ENCODE measurements around the gene ITPKC. TPM values are rescaled to one million over a fixed set of nuclear protein-coding genes. Genes with fewer than 3 reads are reported as not detected.

The ITPKC gene
- total and polyA plus RNA-seq, 10 of the 15 experiments (the other 5 are each of a cell fraction or from before 2014, with no cell fraction given): 0.03 to 6.4 (median 3.5) TPM

DNA sequence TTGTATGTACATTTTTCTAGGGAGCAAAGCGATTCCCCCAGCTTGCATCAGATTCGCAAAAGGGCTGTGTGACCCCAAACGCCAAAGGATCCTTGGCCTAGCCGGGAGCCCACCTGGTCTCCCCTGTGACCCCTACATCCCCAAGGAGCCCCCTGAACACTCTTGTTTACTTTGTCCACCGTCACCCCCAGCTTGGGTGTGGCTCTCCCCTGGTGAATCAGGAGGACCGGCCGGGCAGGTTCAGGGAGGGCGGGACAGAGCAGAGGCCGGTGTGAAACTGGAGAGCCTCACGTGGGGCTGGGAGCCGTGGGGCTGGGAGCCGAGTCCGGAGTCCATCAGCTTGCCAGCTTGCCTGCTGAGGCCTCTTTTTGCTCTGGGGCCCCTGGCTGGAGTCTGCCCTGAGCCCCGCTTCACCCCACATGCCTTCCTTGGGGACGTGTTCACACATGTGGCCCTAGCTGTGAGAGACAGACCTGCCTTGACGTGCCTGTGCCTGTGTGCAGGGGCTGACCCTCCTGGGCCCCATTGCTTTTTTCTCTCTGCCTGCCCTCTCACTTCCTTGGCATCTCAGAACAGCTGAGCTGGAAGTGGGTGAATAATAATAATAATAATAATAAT is 2.0 kb downstream of the ITPKC start (continued):
- TF ChIP-seq, protein P1, sequence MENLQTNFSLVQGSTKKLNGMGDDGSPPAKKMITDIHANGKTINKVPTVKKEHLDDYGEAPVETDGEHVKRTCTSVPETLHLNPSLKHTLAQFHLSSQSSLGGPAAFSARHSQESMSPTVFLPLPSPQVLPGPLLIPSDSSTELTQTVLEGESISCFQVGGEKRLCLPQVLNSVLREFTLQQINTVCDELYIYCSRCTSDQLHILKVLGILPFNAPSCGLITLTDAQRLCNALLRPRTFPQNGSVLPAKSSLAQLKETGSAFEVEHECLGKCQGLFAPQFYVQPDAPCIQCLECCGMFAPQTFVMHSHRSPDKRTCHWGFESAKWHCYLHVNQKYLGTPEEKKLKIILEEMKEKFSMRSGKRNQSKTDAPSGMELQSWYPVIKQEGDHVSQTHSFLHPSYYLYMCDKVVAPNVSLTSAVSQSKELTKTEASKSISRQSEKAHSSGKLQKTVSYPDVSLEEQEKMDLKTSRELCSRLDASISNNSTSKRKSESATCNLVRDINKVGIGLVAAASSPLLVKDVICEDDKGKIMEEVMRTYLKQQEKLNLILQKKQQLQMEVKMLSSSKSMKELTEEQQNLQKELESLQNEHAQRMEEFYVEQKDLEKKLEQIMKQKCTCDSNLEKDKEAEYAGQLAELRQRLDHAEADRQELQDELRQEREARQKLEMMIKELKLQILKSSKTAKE (IDR thresholded peaks at IDR 0.05; ENCODE audit: low read depth, poor library complexity, severe bottlenecking): no peak
- no peak for TF ChIP-seq RBBP5 (conservative IDR thresholded peaks at IDR 0.05)
- TF ChIP-seq, protein P2, sequence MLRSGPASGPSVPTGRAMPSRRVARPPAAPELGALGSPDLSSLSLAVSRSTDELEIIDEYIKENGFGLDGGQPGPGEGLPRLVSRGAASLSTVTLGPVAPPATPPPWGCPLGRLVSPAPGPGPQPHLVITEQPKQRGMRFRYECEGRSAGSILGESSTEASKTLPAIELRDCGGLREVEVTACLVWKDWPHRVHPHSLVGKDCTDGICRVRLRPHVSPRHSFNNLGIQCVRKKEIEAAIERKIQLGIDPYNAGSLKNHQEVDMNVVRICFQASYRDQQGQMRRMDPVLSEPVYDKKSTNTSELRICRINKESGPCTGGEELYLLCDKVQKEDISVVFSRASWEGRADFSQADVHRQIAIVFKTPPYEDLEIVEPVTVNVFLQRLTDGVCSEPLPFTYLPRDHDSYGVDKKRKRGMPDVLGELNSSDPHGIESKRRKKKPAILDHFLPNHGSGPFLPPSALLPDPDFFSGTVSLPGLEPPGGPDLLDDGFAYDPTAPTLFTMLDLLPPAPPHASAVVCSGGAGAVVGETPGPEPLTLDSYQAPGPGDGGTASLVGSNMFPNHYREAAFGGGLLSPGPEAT (IDR thresholded peaks at IDR 0.05; ENCODE audit: low read depth): 0 out of 2 replicates have a peak, but pooled peaks have one; percentile 29
- TF ChIP-seq, protein P3, sequence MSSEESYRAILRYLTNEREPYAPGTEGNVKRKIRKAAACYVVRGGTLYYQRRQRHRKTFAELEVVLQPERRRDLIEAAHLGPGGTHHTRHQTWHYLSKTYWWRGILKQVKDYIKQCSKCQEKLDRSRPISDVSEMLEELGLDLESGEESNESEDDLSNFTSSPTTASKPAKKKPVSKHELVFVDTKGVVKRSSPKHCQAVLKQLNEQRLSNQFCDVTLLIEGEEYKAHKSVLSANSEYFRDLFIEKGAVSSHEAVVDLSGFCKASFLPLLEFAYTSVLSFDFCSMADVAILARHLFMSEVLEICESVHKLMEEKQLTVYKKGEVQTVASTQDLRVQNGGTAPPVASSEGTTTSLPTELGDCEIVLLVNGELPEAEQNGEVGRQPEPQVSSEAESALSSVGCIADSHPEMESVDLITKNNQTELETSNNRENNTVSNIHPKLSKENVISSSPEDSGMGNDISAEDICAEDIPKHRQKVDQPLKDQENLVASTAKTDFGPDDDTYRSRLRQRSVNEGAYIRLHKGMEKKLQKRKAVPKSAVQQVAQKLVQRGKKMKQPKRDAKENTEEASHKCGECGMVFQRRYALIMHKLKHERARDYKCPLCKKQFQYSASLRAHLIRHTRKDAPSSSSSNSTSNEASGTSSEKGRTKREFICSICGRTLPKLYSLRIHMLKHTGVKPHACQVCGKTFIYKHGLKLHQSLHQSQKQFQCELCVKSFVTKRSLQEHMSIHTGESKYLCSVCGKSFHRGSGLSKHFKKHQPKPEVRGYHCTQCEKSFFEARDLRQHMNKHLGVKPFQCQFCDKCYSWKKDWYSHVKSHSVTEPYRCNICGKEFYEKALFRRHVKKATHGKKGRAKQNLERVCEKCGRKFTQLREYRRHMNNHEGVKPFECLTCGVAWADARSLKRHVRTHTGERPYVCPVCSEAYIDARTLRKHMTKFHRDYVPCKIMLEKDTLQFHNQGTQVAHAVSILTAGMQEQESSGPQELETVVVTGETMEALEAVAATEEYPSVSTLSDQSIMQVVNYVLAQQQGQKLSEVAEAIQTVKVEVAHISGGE (CRISPR knock-in tag; IDR thresholded peaks at IDR 0.05): no peak
- TF ChIP-seq ZNF274 (IDR thresholded peaks at IDR 0.05; ENCODE audit: insufficient read depth, insufficient read length): no peak
- TF ChIP-seq, protein P4, sequence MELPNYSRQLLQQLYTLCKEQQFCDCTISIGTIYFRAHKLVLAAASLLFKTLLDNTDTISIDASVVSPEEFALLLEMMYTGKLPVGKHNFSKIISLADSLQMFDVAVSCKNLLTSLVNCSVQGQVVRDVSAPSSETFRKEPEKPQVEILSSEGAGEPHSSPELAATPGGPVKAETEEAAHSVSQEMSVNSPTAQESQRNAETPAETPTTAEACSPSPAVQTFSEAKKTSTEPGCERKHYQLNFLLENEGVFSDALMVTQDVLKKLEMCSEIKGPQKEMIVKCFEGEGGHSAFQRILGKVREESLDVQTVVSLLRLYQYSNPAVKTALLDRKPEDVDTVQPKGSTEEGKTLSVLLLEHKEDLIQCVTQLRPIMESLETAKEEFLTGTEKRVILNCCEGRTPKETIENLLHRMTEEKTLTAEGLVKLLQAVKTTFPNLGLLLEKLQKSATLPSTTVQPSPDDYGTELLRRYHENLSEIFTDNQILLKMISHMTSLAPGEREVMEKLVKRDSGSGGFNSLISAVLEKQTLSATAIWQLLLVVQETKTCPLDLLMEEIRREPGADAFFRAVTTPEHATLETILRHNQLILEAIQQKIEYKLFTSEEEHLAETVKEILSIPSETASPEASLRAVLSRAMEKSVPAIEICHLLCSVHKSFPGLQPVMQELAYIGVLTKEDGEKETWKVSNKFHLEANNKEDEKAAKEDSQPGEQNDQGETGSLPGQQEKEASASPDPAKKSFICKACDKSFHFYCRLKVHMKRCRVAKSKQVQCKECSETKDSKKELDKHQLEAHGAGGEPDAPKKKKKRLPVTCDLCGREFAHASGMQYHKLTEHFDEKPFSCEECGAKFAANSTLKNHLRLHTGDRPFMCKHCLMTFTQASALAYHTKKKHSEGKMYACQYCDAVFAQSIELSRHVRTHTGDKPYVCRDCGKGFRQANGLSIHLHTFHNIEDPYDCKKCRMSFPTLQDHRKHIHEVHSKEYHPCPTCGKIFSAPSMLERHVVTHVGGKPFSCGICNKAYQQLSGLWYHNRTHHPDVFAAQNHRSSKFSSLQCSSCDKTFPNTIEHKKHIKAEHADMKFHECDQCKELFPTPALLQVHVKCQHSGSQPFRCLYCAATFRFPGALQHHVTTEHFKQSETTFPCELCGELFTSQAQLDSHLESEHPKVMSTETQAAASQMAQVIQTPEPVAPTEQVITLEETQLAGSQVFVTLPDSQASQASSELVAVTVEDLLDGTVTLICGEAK (IDR thresholded peaks at IDR 0.05; ENCODE audit: borderline replicate concordance): no peak
- TF ChIP-seq, protein P5, sequence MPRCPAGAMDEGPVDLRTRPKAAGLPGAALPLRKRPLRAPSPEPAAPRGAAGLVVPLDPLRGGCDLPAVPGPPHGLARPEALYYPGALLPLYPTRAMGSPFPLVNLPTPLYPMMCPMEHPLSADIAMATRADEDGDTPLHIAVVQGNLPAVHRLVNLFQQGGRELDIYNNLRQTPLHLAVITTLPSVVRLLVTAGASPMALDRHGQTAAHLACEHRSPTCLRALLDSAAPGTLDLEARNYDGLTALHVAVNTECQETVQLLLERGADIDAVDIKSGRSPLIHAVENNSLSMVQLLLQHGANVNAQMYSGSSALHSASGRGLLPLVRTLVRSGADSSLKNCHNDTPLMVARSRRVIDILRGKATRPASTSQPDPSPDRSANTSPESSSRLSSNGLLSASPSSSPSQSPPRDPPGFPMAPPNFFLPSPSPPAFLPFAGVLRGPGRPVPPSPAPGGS (IDR thresholded peaks at IDR 0.05; ENCODE audit: borderline replicate concordance, insufficient read depth, low read depth, low read length, poor library complexity, severe bottlenecking): no peak
- TF ChIP-seq STAT1 (conservative IDR thresholded peaks at IDR 0.05): no peak
- no peak for TF ChIP-seq LARP7 (IDR thresholded peaks at IDR 0.05)
- TF ChIP-seq POLR2A (IDR thresholded peaks at IDR 0.05; ENCODE audit: low read depth, low read length): peak; percentile 69
- no peak for TF ChIP-seq BRCA1 (IDR thresholded peaks at IDR 0.05; ENCODE audit: low read depth, low read length)
- TF ChIP-seq, protein P6, sequence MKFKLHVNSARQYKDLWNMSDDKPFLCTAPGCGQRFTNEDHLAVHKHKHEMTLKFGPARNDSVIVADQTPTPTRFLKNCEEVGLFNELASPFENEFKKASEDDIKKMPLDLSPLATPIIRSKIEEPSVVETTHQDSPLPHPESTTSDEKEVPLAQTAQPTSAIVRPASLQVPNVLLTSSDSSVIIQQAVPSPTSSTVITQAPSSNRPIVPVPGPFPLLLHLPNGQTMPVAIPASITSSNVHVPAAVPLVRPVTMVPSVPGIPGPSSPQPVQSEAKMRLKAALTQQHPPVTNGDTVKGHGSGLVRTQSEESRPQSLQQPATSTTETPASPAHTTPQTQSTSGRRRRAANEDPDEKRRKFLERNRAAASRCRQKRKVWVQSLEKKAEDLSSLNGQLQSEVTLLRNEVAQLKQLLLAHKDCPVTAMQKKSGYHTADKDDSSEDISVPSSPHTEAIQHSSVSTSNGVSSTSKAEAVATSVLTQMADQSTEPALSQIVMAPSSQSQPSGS (IDR thresholded peaks at IDR 0.05; ENCODE audit: low read length): no peak
- no peak for TF ChIP-seq FOXM1 (IDR thresholded peaks at IDR 0.05; ENCODE audit: low read depth, low read length)
- TF ChIP-seq RCOR1 (conservative IDR thresholded peaks at IDR 0.05; ENCODE audit: low read depth, low read length): no peak
- peak; percentile 6 to 28; a peak in 1 of 4 replicates for TF ChIP-seq IKZF2 (IDR thresholded peaks at IDR 0.05)

Measured in GM12878 (cell line).